Measurements from ENCODE around the gene PRKACA.

DNA sequence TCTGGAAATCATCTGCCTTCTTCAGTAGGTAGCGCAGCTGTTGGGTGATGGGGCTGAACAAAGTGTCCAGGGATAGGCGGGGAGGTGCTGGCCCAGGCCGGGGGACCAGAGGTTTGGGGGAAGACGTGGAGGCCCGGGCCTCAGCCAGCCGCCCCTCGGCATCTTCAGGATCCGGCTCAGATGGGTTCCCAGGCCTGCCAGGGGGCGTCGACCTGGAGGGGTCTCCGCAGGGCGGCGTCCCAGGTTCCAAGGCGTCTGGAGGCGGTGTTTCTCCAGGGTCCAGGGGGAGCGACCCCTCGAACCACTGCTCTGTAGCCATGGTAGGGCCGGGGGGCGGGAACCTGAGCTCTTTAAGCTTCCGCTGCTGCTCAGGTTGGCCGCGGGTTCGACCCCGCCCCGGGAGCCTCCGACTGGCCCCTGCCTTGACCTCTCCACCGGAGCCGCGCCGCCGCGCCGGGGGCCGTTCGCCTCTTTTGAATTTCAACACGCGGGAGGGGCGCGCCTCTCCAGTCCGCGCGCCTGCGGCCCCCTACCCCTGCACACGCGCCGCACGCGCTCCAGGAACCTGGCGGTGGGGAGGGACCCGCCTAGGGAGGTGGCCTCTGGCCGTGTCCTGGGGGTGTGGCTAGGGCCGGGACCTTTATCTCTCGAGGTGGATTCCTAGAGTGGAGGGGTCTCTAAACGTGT lies 32.1 kb downstream of the PRKACA start, which contains the start of gene C19orf67:
- TF ChIP-seq, protein P1, sequence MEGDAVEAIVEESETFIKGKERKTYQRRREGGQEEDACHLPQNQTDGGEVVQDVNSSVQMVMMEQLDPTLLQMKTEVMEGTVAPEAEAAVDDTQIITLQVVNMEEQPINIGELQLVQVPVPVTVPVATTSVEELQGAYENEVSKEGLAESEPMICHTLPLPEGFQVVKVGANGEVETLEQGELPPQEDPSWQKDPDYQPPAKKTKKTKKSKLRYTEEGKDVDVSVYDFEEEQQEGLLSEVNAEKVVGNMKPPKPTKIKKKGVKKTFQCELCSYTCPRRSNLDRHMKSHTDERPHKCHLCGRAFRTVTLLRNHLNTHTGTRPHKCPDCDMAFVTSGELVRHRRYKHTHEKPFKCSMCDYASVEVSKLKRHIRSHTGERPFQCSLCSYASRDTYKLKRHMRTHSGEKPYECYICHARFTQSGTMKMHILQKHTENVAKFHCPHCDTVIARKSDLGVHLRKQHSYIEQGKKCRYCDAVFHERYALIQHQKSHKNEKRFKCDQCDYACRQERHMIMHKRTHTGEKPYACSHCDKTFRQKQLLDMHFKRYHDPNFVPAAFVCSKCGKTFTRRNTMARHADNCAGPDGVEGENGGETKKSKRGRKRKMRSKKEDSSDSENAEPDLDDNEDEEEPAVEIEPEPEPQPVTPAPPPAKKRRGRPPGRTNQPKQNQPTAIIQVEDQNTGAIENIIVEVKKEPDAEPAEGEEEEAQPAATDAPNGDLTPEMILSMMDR (IDR thresholded peaks at IDR 0.05; ENCODE audit: low read depth, low read length): no peak
- TF ChIP-seq EZH2phosphoT487 (IDR thresholded peaks at IDR 0.05; ENCODE audit: low read depth): no peak
